GM21360 (cell line): ENCODE data around the gene ANGPTL8.

Source experiments
- ATAC-seq: cut with Tn5 transposase; IDR thresholded peaks from one replicate; pipeline ENCODE4 v1.9.1; 2021; ENCODE audit warnings: mild to moderate bottlenecking, moderate library complexity; ENCODE audit not compliant: unreplicated experiment

ANGPTL8 gene, protein sequence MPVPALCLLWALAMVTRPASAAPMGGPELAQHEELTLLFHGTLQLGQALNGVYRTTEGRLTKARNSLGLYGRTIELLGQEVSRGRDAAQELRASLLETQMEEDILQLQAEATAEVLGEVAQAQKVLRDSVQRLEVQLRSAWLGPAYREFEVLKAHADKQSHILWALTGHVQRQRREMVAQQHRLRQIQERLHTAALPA

GRCh38 chr19:11239377-11240000 lies at the start of gene ANGPTL8:
ANGPTL8 (plus strand) TSS chr19:11239619; CDS start chr19:11239638, 19 bp downstream.
- ATAC-seq, result no peak

- no peak for ATAC-seq
Observed at GRCh38 chr19:11190501-11190900, 48.9 kb upstream of the ANGPTL8 start.

DNA sequence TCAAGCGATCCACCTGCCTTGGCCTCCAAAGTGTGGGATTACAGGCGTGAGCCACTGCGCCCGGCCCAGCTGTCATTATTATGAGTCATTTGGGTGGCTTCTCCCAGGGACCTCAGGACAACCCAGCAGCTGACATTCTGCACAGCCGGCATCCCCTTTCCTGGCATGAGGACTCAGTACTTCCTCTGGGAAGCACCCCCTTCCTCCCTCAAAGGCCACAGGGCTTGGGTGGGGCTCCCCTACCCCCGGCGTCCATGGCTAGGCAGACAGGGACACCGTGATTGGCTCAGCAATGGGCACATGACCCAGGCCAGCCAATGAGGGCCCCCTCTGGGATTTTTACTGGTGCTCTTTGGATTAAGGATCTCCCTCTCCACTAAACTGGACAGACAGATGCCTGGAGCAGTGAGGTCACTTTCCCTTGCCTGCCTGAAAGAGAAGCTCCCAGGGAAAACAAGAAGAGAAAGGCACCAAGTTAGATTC lies 48.1 kb upstream of the ANGPTL8 start:
- ATAC-seq, result no peak

- no peak for ATAC-seq
Observed at GRCh38 chr19:11191934-11192333, 47.5 kb upstream of the ANGPTL8 start.

DNA sequence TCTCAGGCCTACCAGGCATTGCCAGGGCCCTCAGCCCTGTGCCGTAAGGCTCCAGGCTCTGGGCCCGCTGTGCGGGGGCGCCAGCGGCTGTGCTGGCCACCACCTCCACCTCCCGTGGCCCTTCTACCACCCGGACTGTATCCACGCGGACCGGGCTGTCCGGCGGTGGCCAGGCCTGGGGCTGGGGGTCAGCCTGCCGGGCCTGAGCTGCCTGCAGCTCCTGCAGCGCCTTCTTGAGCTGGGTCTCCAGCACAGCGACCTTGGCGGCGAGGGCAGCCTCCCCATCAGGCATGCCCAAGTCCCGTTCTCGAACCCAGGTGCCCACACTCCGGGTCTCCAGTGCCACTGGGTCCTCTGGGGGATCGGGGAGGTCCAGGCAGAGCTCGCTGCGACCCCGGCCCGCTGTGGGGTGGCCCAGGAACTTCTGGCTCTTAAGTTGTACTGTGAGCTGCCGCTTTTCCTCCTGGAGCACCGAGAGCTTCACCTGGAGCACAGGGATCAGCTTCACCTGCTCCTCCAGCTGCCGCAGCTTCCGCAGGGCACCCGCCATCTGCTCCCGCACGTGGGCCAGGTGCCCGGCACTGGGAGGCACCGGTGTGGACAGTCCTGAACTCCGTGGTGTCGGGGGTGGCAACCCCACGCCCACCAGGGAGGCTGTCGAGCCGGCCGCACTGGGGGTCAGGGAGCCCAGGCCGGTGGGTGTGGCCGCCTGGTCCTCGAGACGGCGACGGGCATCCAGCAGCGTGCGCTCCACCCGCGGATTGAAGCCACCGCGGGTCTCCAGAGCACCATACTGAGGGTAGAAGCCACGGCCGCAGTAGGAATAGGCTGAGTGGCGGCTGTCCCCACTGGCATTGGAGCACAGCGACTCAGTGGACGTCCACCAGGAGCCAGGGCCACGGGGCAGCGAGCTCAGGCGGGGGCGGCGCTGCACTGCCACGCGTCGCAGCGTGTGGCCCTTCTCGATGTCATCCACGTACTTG lies 46.2 kb upstream of the ANGPTL8 start:
- ATAC-seq, result no peak

GRCh38 chr19:11194173-11194572 lies 45.2 kb upstream of the ANGPTL8 start:
- ATAC-seq, result no peak

DNA sequence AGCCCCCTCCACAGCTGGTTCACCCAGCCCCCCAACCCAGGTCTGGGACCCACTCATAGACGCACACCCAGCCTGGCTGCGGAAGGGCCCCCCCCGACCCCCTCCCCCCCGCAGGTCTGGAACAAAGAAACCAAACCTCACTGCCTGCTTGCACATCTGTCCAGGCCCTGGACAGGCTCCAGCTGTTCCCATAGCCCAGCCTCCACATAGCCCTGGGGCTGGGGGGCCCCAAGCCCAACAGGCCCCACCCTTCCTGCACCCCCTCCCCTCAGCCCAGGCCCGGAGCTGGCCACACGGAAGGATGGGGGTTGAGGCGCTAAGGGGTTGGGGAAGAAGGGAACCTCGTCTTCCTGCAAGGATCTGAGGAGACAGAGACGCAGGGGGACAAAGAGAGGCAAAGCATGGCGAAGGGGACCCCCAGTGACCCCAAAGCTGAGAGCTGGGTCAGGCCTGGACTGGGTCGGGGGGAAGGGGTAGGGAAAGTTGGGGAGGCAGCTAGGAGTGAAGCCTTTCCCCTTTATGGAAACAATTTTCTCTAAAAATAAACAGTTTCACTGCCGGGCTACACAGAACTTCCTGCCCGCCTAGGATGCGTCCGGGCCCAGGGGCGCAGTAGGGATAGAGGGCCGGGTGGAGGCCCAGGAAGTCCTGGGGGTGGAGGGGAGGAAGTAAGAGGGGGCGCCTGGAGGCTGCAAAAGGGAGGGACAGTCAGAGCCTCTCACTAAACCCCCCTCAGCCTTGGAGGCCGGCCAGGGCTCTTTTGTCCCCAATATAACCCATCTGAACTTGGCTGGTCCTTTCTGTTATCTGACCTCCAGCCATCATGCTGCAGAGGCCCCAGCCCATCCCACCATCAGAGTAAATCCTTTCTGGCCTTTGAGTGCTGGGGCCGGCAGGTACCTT lies 44.5 kb upstream of the ANGPTL8 start:
- ATAC-seq, result no peak

GRCh38 chr19:11195681-11196080 lies 43.7 kb upstream of the ANGPTL8 start:
- no peak for ATAC-seq

DNA sequence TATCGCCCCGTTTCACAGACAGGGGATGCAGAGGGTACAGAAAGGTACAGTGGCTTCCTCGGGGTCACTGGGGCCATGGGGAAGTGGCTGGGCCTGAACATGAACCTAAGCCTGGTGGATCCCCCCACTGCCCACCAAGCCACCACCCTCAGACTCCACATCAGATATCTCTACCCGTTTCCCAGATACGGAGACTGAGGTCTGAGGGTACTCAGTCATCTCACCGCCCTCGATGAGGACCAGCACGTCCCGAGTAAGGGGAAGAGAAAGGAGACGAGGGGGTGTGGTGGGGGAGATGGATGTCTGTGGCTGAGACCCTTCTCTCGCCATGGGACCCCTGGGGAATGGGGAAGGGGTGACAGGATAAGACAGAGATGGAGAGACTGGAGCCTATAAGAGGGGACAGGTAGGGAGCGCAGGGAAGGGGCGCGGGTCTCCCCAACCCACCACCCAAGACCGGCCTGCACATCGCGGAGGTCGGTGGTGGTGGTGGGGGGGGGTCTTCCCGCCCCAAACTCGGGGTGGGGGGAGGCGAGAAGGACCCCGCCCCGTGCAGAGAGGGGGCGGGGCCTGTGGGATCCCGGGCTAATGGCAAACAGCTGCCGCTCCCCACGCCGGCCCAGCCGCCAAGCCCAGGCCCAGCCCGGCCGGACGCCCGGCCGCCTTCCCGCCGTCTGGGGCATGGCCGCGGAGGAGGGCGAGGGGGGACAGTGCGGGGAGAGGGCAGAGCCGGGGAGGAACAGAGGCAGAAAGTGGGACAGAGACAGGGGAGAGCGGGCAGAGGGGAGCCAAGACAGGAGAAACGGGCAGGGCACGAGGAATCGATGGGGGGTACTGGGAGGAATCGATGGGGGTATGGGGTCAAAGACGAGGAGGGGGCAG lies 42.8 kb upstream of the ANGPTL8 start:
- no peak for ATAC-seq

DNA sequence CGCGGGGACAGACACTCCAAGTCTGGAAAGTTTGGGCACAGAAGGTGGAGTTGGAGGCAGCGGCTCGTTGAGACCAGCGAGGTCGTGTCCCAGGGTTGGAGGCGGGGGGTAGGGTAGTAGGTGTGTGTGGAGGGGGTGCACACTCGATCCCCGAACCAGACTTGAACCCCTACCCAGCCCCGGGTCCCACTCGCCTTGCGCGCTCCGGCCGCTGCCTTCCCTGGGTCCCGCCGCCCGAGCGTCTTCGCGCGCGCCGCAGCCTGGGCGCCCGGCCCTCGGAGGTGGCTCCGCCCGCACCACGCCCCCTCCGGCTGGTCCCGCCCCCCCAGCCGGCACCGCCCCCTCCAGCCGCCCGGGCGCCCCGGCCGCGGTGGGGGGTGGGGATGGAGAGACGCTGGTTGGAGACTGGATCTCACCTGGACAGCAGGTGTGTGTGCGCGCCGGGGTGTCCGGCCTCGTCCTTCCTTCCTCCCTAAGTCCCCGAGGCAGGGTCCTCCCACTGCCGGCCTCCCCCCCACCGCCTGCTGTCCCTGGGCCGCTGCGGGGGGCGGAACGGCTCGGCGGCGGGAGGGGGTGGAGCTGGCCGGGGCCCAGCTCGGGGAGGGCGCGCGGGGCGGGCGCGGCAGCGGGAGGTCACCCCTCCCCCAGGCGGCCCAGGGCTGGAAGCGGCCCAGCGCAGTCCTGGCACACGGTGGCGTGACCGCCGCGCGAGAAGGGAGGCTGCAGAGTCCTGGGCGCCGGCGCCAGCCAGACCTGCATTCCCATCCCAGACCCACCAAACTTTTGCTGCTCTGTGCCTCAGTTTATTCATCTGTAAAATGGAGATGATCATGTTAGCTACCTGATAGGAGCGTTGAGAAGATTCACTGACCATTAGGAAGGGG lies 41.9 kb upstream of the ANGPTL8 start, which contains the start of gene KANK2:
Gene KANK2 (minus strand): TSS at position 255 of the 884 bp plus-strand sequence. CDS start 3,034 bp downstream, outside the sequence.
- peak; percentile 53 for ATAC-seq

- no peak for ATAC-seq
Observed at GRCh38 chr19:11198175-11198534, 41.3 kb upstream of the ANGPTL8 start.

DNA sequence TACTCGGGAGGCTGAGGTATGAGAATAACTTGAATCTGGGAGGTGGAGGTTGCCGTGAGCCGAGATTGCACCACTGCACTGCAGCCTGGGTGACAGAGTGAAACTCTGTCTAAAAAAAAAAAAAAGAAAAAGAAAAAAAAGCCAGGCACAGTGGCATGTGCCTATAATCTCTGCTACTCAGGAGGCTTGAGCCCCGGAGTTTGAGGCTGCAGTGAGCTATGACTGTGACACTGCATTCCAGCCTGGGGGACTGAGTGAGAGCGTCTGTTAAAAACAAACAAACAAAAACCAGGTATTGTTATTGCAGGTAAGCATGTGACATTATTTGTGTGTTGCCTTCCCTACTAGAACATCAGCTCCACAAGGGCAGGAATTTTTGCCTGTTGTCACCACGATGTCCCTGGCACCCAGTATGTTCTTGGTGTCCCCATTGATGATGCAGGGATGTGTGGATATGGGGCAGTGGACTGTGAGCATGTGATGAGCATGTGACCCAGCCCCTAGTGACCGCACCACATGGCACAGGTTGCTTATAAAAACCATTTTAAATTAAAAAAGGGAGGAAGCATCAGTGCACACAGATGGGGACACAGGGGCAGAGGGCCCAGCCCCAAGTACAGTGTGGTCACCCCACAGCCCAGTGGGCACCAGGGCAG lies 40.5 kb upstream of the ANGPTL8 start:
- no peak for ATAC-seq

DNA sequence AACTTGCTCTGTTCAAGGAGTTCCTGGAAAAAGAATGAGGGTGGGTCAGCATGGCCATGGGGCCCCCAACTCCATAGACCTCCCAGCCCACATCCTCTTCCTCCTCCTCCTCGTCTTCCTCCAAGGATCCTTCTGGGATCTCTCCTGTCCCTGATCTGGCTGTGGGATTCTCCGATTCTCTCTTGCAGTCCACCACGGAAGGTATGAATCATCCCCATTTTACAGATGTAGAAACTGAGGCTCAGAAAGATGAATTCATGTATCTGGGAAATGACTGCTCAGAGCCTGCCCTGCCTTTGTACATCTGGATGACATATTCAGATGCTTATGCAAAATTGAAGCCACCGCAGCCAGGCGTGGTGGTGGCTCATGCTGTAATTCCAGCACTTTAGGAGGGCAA lies 39.9 kb upstream of the ANGPTL8 start:
- ATAC-seq, result no peak

- ATAC-seq, result no peak
Observed at GRCh38 chr19:11200015-11200574, 39.3 kb upstream of the ANGPTL8 start.

DNA sequence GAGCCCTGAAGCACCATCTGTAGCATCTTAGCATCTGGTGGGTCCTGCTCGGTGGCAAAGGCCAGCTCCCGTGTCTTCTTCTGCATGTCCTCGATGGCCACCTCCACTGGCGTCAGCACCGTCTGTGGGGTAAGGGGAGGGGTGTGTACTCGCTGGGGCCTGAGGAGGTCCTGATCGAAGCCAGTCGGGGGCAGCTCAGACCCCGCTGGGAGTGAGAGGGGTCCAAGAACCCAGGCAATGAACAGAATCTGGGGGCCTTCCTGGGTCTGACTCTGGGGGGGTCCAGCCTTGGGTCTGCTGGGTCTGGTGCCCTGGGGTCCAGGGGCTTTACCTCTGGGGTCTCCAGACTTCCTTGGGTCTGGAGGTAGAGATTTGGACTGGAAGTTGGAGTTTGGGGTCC lies 38.5 kb upstream of the ANGPTL8 start:
- no peak for ATAC-seq

DNA sequence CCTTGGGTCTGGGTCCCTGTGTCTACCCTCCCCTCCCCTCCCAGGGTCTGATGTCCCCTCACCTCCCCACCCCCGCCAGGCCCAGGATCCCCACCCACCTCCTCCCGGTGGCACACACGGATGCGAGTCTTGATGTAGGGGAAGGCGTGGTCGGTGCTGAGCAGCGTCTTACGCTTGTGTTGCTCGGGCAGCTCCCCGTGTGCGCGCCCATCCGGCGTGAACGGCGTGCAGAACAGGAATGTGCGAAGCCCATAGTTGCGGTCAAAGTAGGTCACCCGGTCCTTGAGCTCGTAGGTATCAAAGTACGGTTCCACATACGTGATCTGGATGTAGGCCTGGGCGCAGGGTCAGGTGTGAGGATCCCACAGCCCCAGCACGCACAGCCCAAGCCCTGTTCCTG lies 37.6 kb upstream of the ANGPTL8 start:
- ATAC-seq, result no peak

DNA sequence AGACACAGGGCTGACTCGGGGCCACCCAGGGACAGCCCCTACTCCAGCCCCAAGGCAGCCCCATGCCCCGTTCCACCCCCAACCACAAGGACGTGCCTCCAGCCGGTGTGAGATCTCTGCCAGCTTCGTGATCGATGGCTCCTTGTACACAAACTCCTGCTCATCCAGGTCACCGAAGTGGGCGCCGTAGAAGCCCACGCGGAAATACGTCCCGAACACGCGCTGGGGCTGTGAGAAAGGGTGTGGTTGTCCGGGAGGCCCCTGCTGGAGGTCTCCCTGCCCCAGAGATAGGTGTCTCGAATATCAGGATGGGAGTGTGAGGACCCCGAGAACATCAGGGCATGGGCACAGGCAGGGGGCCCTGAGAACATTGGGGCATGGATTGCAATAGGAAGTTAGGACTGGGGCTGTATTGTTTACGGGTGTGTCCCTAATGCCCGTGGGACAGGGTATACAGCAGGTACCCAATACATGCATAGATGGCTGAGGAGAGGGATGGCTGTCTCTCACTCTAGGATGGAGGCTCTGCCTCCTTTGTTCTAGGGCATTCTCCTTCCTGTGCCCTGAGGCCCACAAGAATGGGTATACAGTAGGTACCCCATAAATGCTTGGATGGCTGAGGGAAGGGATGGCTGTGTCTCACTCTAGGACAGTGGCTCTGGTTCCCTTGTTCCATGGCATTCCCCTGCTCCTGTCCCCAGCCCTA lies 36.8 kb upstream of the ANGPTL8 start:
- ATAC-seq, result no peak
